Measurements from ENCODE around the gene CEP170B. TPM values are rescaled to one million over a fixed set of nuclear protein-coding genes. Genes with fewer than 3 reads are reported as not detected.
"Not testable (repeated sequence)": the region's sequence is repeated elsewhere in the genome, so short reads cannot be mapped to it uniquely, and the experiment has no call there.

CEP170B gene
- total RNA-seq, 2 donors from 2014 or later, result 29.1 to 81.2 TPM

- H3K36me3 ChIP-seq, result no peaks in the 10 kb centered on the region
Measured at GRCh38 chr14:104940526-104941150, 75.6 kb downstream of the CEP170B start.

GRCh38 chr14:104941508-104942365, 76.7 kb downstream of the CEP170B start:
- H3K4me1 ChIP-seq (replicated peaks), result no peaks in the 10 kb centered on the region
- no peak for DNase-seq (ENCODE audit: low spot score)
- no peaks in the 10 kb centered on the region for H3K9me3 ChIP-seq
- H3K27ac ChIP-seq, result no peak overlapping the region
- intact Hi-C loops (cut with DNase I), result no loop called here
- no peaks in the 10 kb centered on the region for H3K27me3 ChIP-seq (replicated peaks; ENCODE audit: insufficient read depth)
- H3K36me3 ChIP-seq, result no peaks in the 10 kb centered on the region
- no peak overlapping the region for H3K4me3 ChIP-seq
- TF ChIP-seq POLR2A (IDR thresholded peaks at IDR 0.05) (no peak), CTCF (IDR thresholded peaks at IDR 0.05) (no peak), POLR2AphosphoS5 (IDR thresholded peaks at IDR 0.05) (no peak)
- 95% methylated on average over 26 of the region's 26 CpGs for WGBS

More at GRCh38 chr14:104940526-104941150, 75.6 kb downstream of the CEP170B start:
- intact Hi-C loops (cut with DNase I), result no loop called here
- H3K27me3 ChIP-seq (replicated peaks; ENCODE audit: insufficient read depth), result no peaks in the 10 kb centered on the region
- 76% methylated on average over 3 of the region's 3 CpGs for WGBS
- no peaks in the 10 kb centered on the region for H3K4me1 ChIP-seq (replicated peaks)
- H3K27ac ChIP-seq, result no peak overlapping the region
- no peaks in the 10 kb centered on the region for H3K9me3 ChIP-seq
- no peak overlapping the region for H3K4me3 ChIP-seq
- TF ChIP-seq POLR2AphosphoS5 (IDR thresholded peaks at IDR 0.05), result no peak
- no peak for TF ChIP-seq CTCF (IDR thresholded peaks at IDR 0.05)
- TF ChIP-seq POLR2A (IDR thresholded peaks at IDR 0.05), result no peak
- DNase-seq (ENCODE audit: low spot score), result no peak

GRCh38 chr14:104942586-104942985, 77.5 kb downstream of the CEP170B start:
- Histone ChIP-seq H3K4me1 (replicated peaks) (no peaks in the 10 kb centered on the region), H3K9me3 (no peaks in the 10 kb centered on the region), H3K27ac (no peak overlapping the region), H3K4me3 (no peak overlapping the region), H3K27me3 (replicated peaks; ENCODE audit: insufficient read depth) (no peaks in the 10 kb centered on the region), H3K36me3 (no peaks in the 10 kb centered on the region)
- WGBS, result 93% methylated on average over 16 of the region's 16 CpGs
- no peak for DNase-seq (ENCODE audit: low spot score)
- TF ChIP-seq POLR2A (IDR thresholded peaks at IDR 0.05) (no peak), CTCF (IDR thresholded peaks at IDR 0.05) (no peak), POLR2AphosphoS5 (IDR thresholded peaks at IDR 0.05) (no peak)
- intact Hi-C loops (cut with DNase I), result no loop called here

GRCh38 chr14:104943216-104944015, 78.3 kb downstream of the CEP170B start:
- H3K4me1 ChIP-seq (replicated peaks); H3K9me3 ChIP-seq; H3K27me3 ChIP-seq (replicated peaks; ENCODE audit: insufficient read depth); H3K36me3 ChIP-seq; H3K4me3 ChIP-seq; DNase-seq (ENCODE audit: low spot score); H3K27ac ChIP-seq; intact Hi-C loops (cut with DNase I): not testable (repeated sequence)
- WGBS, result 92% methylated on average over 29 of the region's 29 CpGs

GRCh38 chr14:104944016-104944308, 78.9 kb downstream of the CEP170B start:
- H3K36me3 ChIP-seq; H3K4me1 ChIP-seq (replicated peaks); intact Hi-C loops (cut with DNase I); H3K9me3 ChIP-seq; H3K27ac ChIP-seq; H3K4me3 ChIP-seq; H3K27me3 ChIP-seq (replicated peaks; ENCODE audit: insufficient read depth); DNase-seq (ENCODE audit: low spot score): not testable (repeated sequence)
- WGBS, result 98% methylated on average over 6 of the region's 6 CpGs

- DNase-seq (ENCODE audit: low spot score); H3K9me3 ChIP-seq; H3K27me3 ChIP-seq (replicated peaks; ENCODE audit: insufficient read depth); H3K27ac ChIP-seq; H3K36me3 ChIP-seq; H3K4me3 ChIP-seq; H3K4me1 ChIP-seq (replicated peaks); intact Hi-C loops (cut with DNase I): not testable (repeated sequence)
- WGBS, result 95% methylated on average over 23 of the region's 29 CpGs
Measured at GRCh38 chr14:104944436-104945205, 79.6 kb downstream of the CEP170B start.

GRCh38 chr14:104945266-104945665, 80.2 kb downstream of the CEP170B start:
- H3K4me1 ChIP-seq (replicated peaks); H3K9me3 ChIP-seq; H3K4me3 ChIP-seq; intact Hi-C loops (cut with DNase I); H3K27ac ChIP-seq; DNase-seq (ENCODE audit: low spot score); H3K27me3 ChIP-seq (replicated peaks; ENCODE audit: insufficient read depth); H3K36me3 ChIP-seq: not testable (repeated sequence)
- WGBS, result 94% methylated on average over 20 of the region's 20 CpGs

Data from prostate gland (tissue), 2 donors.